Globus pallidus (tissue), 1 donor: ENCODE measurements around the gene GNB1.

Experiments used
- DNase-seq: peaks from one replicate; pipeline ENCODE4 v3.0.0-alpha.2; 2015; ENCODE audit warnings: low spot score

GNB1 gene

GRCh38 chr1:1825217-1825616, 65.7 kb downstream of the GNB1 start:
- DNase-seq = no peak

GRCh38 chr1:1819762-1820161, 71.1 kb downstream of the GNB1 start:
- DNase-seq = no peak

- DNase-seq = no peak
Measured at GRCh38 chr1:1817221-1817620, 73.7 kb downstream of the GNB1 start.

GRCh38 chr1:1815606-1816281, 75.1 kb downstream of the GNB1 start:
- no peak for DNase-seq

- no peak for DNase-seq
Measured at GRCh38 chr1:1809489-1809888, 81.4 kb downstream of the GNB1 start.

- DNase-seq = no peak
Measured at GRCh38 chr1:1808206-1808605, 82.7 kb downstream of the GNB1 start.

GRCh38 chr1:1806890-1807289, 84.0 kb downstream of the GNB1 start:
- DNase-seq = peak; percentile 75

- no peak for DNase-seq
Measured at GRCh38 chr1:1804301-1804700, 86.6 kb downstream of the GNB1 start.

- DNase-seq = no peak
Measured at GRCh38 chr1:1802871-1803270, 88.0 kb downstream of the GNB1 start.

GRCh38 chr1:1799716-1800115, 91.2 kb downstream of the GNB1 start:
- DNase-seq = no peak

- no peak for DNase-seq
Measured at GRCh38 chr1:1797731-1798341, 93.1 kb downstream of the GNB1 start.

GRCh38 chr1:1796466-1796865, 94.4 kb downstream of the GNB1 start:
- no peak for DNase-seq

GRCh38 chr1:1794999-1795398, 95.9 kb downstream of the GNB1 start:
- no peak for DNase-seq

GRCh38 chr1:1793481-1794244, 97.2 kb downstream of the GNB1 start:
- DNase-seq = no peak

- peak; percentile 34 for DNase-seq
Measured at GRCh38 chr1:1788646-1789431, 102.0 kb downstream of the GNB1 start.

GRCh38 chr1:1788136-1788535, 102.8 kb downstream of the GNB1 start:
- no peak for DNase-seq

- no peak for DNase-seq
Measured at GRCh38 chr1:1786836-1787605, 103.9 kb downstream of the GNB1 start.

GRCh38 chr1:1785666-1786065, 105.2 kb downstream of the GNB1 start:
- no peak for DNase-seq

GRCh38 chr1:1784933-1785332, 106.0 kb downstream of the GNB1 start:
- no peak for DNase-seq

- DNase-seq = no peak
Measured at GRCh38 chr1:1783320-1783719, 107.6 kb downstream of the GNB1 start.

GRCh38 chr1:1782399-1783221, 108.3 kb downstream of the GNB1 start:
- DNase-seq = no peak
